Upper lobe of left lung (tissue), 6 donors: Measurements from ENCODE around the gene PROSER2. TPM values are rescaled to one million over a fixed set of nuclear protein-coding genes. Genes with fewer than 3 reads are reported as not detected.

Experiments used
- ATAC-seq, 2 donors: fragments of 200-7000 bp; cut with Tn5 transposase; one replicate each; pipeline ENCODE4 v1.9.1; 2022; ENCODE audit warnings: mild to moderate bottlenecking in 2 of 2, moderate library complexity in 2 of 2; ENCODE audit not compliant: low FRiP score in 2 of 2
- DNase-seq, 2 donors: peaks; one replicate each; pipeline ENCODE4 v3.0.0-alpha.2; 2019 to 2020
- H3K27ac ChIP-seq, 4 donors: fragments of 200-600 bp; sonication (generic); one replicate each; pipeline ENCODE4 v1.5.1; 2016 to 2019
- H3K27me3 ChIP-seq, 4 donors: fragments of 200-600 bp; sonication (generic); one replicate each; pipeline ENCODE4 v1.5.1; 2017 to 2019
- H3K36me3 ChIP-seq, 4 donors: fragments of 200-600 bp; sonication (generic); one replicate each; pipeline ENCODE4 v1.5.1; 2016 to 2019
- H3K4me1 ChIP-seq, 4 donors: fragments of 200-600 bp; sonication (generic); one replicate each; pipeline ENCODE4 v1.5.1; 2018 to 2019
- H3K4me3 ChIP-seq, 4 donors: fragments of 200-600 bp; sonication (generic); one replicate each; pipeline ENCODE4 v1.5.1; 2017 to 2019; ENCODE audit warnings: mild to moderate bottlenecking in 2 of 4, moderate library complexity in 1 of 4
- H3K9me3 ChIP-seq, 4 donors: fragments of 200-600 bp; sonication (generic); one replicate each; pipeline ENCODE4 v1.5.1; 2018 to 2019
- CTCF ChIP-seq, 6 experiments: fragments of 450-650 bp in 4 of 6; fragments of 200-600 bp in 2 of 6; sonication (generic) in 2 of 6; IDR thresholded peaks; one replicate each; pipeline ENCODE4 v1.5.1; 2016 to 2019; ENCODE audit warnings: antibody characterized with exemption in 6 of 6
- EP300 ChIP-seq, 4 donors: sonication (generic); formaldehyde crosslinking; IDR thresholded peaks; one replicate each; pipeline ENCODE4 v1.5.1; 2017; ENCODE audit warnings: antibody characterized with exemption in 4 of 4, control low read depth in 2 of 4
- POLR2A ChIP-seq, 4 donors: fragments of 450-650 bp; IDR thresholded peaks; one replicate each; pipeline ENCODE4 v1.5.1; 2016 to 2017; ENCODE audit warnings: antibody characterized with exemption in 4 of 4, mild to moderate bottlenecking in 2 of 4
- POLR2AphosphoS5 ChIP-seq, 2 donors: sonication (generic); formaldehyde crosslinking; IDR thresholded peaks; one replicate each; pipeline ENCODE4 v1.5.1; 2017; ENCODE audit warnings: antibody characterized with exemption in 2 of 2
- WGBS, 2 donors: methylation state at CpG; one replicate each; pipeline ENCODE4 v1.1.5; 2017 to 2018; 5-methylcytosine and 5-hydroxymethylcytosine counted together
- total RNA-seq, 6 donors: library from RNA; depleted of rRNA in 4 of 6; stranded (reverse); fragments of >200 nt in 4 of 6; gene quantifications; one replicate each; pipeline versions ENCODE4 v1.1.0 to v1.2.1, GENCODE V29; 2016 to 2021
- donor health status: DM: no; HTN: no; CAD: no; lungs with moderate emphysema.
- donor health status: DM: no; HTN: yes; CAD: no; lungs with severe emphysema.

Gene PROSER2
- total RNA-seq, 6 donors from 2014 or later: 19.8 to 64.5 (median 24.7) TPM

- 82 to 85% methylated on average over 2 of the region's 2 CpGs for WGBS, 2 donors
- Histone ChIP-seq H3K9me3 (no peaks in the 10 kb centered on the region), H3K4me1 (no peaks in the 10 kb centered on the region), H3K27ac (no peak overlapping the region), H3K36me3 (no peaks in the 10 kb centered on the region), H3K4me3 (no peak overlapping the region), H3K27me3 (no peaks in the 10 kb centered on the region)
- TF ChIP-seq POLR2AphosphoS5 (IDR thresholded peaks at IDR 0.05) (no peak), EP300 (IDR thresholded peaks at IDR 0.05) (no peak), CTCF (IDR thresholded peaks at IDR 0.05) (no peak)
- no peak for DNase-seq
- no peak for ATAC-seq
Observed at GRCh38 chr10:11789306-11789705, 33.9 kb upstream of the PROSER2 start.

- ATAC-seq (no peak), DNase-seq (peak in 1 of 2 donors; percentile 52)
- no peaks in the 10 kb centered on the region for H3K36me3 ChIP-seq
- H3K27ac ChIP-seq: no peak overlapping the region
- no peak overlapping the region for H3K4me3 ChIP-seq
- TF ChIP-seq CTCF (IDR thresholded peaks at IDR 0.05) (no peak), POLR2A (IDR thresholded peaks at IDR 0.05) (no peak), POLR2AphosphoS5 (IDR thresholded peaks at IDR 0.05) (no peak), EP300 (IDR thresholded peaks at IDR 0.05) (no peak)
- 86 to 91% methylated on average over 8 of the region's 8 CpGs for WGBS, 2 donors
- no peaks in the 10 kb centered on the region for H3K4me1 ChIP-seq
- no peaks in the 10 kb centered on the region for H3K27me3 ChIP-seq
- H3K9me3 ChIP-seq: no peaks in the 10 kb centered on the region
Observed at GRCh38 chr10:11789956-11790355, 33.2 kb upstream of the PROSER2 start.

GRCh38 chr10:11793762-11794479 lies 29.2 kb upstream of the PROSER2 start:
- Histone ChIP-seq H3K4me1 (no peaks in the 10 kb centered on the region), H3K27me3 (no peaks in the 10 kb centered on the region), H3K36me3 (no peaks in the 10 kb centered on the region), H3K9me3 (no peaks in the 10 kb centered on the region), H3K27ac (no peak overlapping the region), H3K4me3 (no peak overlapping the region)
- peak in 1 of 2 donors; percentile 53 for DNase-seq
- ATAC-seq: peak in 1 of 2 donors; percentile 10
- TF ChIP-seq CTCF (IDR thresholded peaks at IDR 0.05) (no peak), EP300 (IDR thresholded peaks at IDR 0.05) (no peak), POLR2A (IDR thresholded peaks at IDR 0.05) (no peak)
- WGBS, 2 donors: 89 to 90% methylated on average over 9 to 12 of the region's 12 CpGs

- DNase-seq (no peak), ATAC-seq (no peak)
- no peak overlapping the region for H3K27ac ChIP-seq
- TF ChIP-seq CTCF (IDR thresholded peaks at IDR 0.05) (no peak), EP300 (IDR thresholded peaks at IDR 0.05) (no peak), POLR2AphosphoS5 (IDR thresholded peaks at IDR 0.05) (no peak)
- WGBS, 2 donors: 74 to 82% methylated on average over 5 of the region's 5 CpGs
- no peak overlapping the region for H3K4me3 ChIP-seq
- H3K9me3 ChIP-seq: no peaks in the 10 kb centered on the region
- H3K27me3 ChIP-seq: no peaks in the 10 kb centered on the region
- H3K4me1 ChIP-seq: no peaks in the 10 kb centered on the region
- H3K36me3 ChIP-seq: no peaks in the 10 kb centered on the region
Observed at GRCh38 chr10:11794566-11794965, 28.6 kb upstream of the PROSER2 start.
